HepG2 (cell line): ENCODE data around the gene ZNF248. TPM values are rescaled to one million over a fixed set of nuclear protein-coding genes. Genes with fewer than 3 reads are reported as not detected.
A peak's percentile ranks its signal among the peaks of the same experiment; 100 is the strongest.

Experiments used
- CENPT ChIP-seq: sonication (generic); formaldehyde crosslinking; IDR thresholded peaks from 2 replicates; pipeline ENCODE4 v1.8.0; 2022; ENCODE audit warnings: low read depth, mild to moderate bottlenecking, moderate library complexity, missing genetic modification reagents
- FOXJ3 ChIP-seq: sonication (generic); formaldehyde crosslinking; IDR thresholded peaks from 2 replicates; pipeline ENCODE4 v1.4.0; 2020; ENCODE audit warnings: missing genetic modification reagents, mild to moderate bottlenecking, borderline replicate concordance
- MED1 ChIP-seq: sonication (generic); formaldehyde crosslinking; IDR thresholded peaks from 2 replicates; pipeline ENCODE4 v1.4.0; 2020; ENCODE audit warnings: missing genetic modification reagents
- NFKBIZ ChIP-seq: IDR thresholded peaks from 2 replicates; pipeline ENCODE4 v1.6.1; 2018; ENCODE audit warnings: missing genetic modification reagents, missing compliant biosample characterization
- NONO ChIP-seq, 2 experiments: fragments of 450-650 bp in 1 of 2; sonication (generic) in 1 of 2; formaldehyde crosslinking in 1 of 2; IDR thresholded peaks in 1 of 2; conservative IDR thresholded peaks in 1 of 2; 2 replicates each; pipeline versions ENCODE4 v1.6.1 to v1.8.0; 2017 to 2022; ENCODE audit warnings: mild to moderate bottlenecking in 1 of 2, missing genetic modification reagents in 1 of 2, moderate library complexity in 1 of 2
- PRPF4 ChIP-seq: fragments of 200-400 bp; formaldehyde crosslinking; IDR thresholded peaks from 2 replicates; pipeline ENCODE4 v1.6.1; 2016; ENCODE audit warnings: low read length, low read depth; ENCODE audit not compliant: poor library complexity, severe bottlenecking
- SAFB2 ChIP-seq: sonication (generic); formaldehyde crosslinking; IDR thresholded peaks from 2 replicates; pipeline ENCODE4 v1.5.1; 2020; ENCODE audit warnings: missing genetic modification reagents, low read depth, mild to moderate bottlenecking, borderline replicate concordance
- SMARCC2 ChIP-seq: fragments of 450-650 bp; IDR thresholded peaks from 2 replicates; pipeline ENCODE4 v1.6.1; 2017; ENCODE audit warnings: antibody characterized with exemption, mild to moderate bottlenecking
- ZBTB7B ChIP-seq: sonication (generic); formaldehyde crosslinking; IDR thresholded peaks from 2 replicates; pipeline ENCODE4 v1.4.0; 2020; ENCODE audit warnings: missing genetic modification reagents
- ZFY ChIP-seq: sonication (generic); formaldehyde crosslinking; IDR thresholded peaks from 2 replicates; pipeline ENCODE4 v1.4.0; 2020; ENCODE audit warnings: missing genetic modification reagents
- ZMYM4 ChIP-seq: sonication (generic); formaldehyde crosslinking; IDR thresholded peaks from 2 replicates; pipeline ENCODE4 v1.8.1; 2023; ENCODE audit warnings: mild to moderate bottlenecking, missing genetic modification reagents
- ZNF207 ChIP-seq: fragments of 450-650 bp; IDR thresholded peaks from 2 replicates; pipeline ENCODE4 v1.6.1; 2016; ENCODE audit warnings: antibody characterized with exemption, borderline replicate concordance
- ZNF543 ChIP-seq: sonication (generic); formaldehyde crosslinking; IDR thresholded peaks from 2 replicates; pipeline ENCODE4 v1.4.0; 2020; ENCODE audit warnings: mild to moderate bottlenecking, missing genetic modification reagents
- ZNF557 ChIP-seq: sonication (generic); formaldehyde crosslinking; IDR thresholded peaks from 2 replicates; pipeline ENCODE4 v1.4.0; 2020; ENCODE audit warnings: missing genetic modification reagents
- ZNF572 ChIP-seq: sonication (generic); formaldehyde crosslinking; IDR thresholded peaks from 2 replicates; pipeline ENCODE4 v1.5.1; 2020; ENCODE audit warnings: mild to moderate bottlenecking, missing genetic modification reagents
- ZNF782 ChIP-seq: sonication (generic); formaldehyde crosslinking; IDR thresholded peaks from 2 replicates; pipeline ENCODE4 v1.4.0; 2020; ENCODE audit warnings: missing genetic modification reagents, mild to moderate bottlenecking, borderline replicate concordance
- polyA plus RNA-seq, 8 experiments: library from polyadenylated mRNA; depleted of rRNA in 3 of 8; stranded (reverse) in 7 of 8; unstranded in 1 of 8; fragments of >200 nt; fragmentation: Illumina TruSeq in 4 of 8; extraction: Trizol in 4 of 8; gene quantifications; 2 replicates each; pipeline versions ENCODE4 v1.2.1 to v1.2.3, GENCODE V29; 2011 to 2016; ENCODE audit warnings: low read depth in 4 of 8, missing spikeins in 1 of 8, mixed read lengths in 1 of 8; ENCODE audit not compliant: insufficient read depth in 1 of 8
- total RNA-seq, 5 experiments: library from RNA; depleted of rRNA; stranded (reverse); fragments of >200 nt; fragmentation: Illumina TruSeq; extraction: Trizol; gene quantifications; 2 replicates each; pipeline ENCODE4 v1.2.3, GENCODE V29; 2016; ENCODE audit warnings: low read depth in 1 of 5
- TF ChIP-seq, protein P1 (sequence below): sonication (generic); formaldehyde crosslinking; IDR thresholded peaks from 2 replicates; pipeline ENCODE4 v1.8.0; 2022; ENCODE audit warnings: mild to moderate bottlenecking, missing genetic modification reagents, moderate library complexity
- TF ChIP-seq, protein P2 (sequence below): sonication (generic); formaldehyde crosslinking; IDR thresholded peaks from 2 replicates; pipeline ENCODE4 v1.9.0; 2021; ENCODE audit warnings: missing genetic modification reagents, mild to moderate bottlenecking, borderline replicate concordance
- TF ChIP-seq, protein P3 (sequence below): sonication (generic); formaldehyde crosslinking; IDR thresholded peaks from 2 replicates; pipeline ENCODE4 v1.5.0; 2020; ENCODE audit warnings: mild to moderate bottlenecking, missing genetic modification reagents
- TF ChIP-seq, protein P4 (sequence below): IDR thresholded peaks from 2 replicates; pipeline ENCODE4 v1.6.1; 2016; ENCODE audit warnings: control low read depth

ZNF248 gene
- total and polyA plus RNA-seq, 2 of the 13 experiments (the other 11 are each of a cell fraction or from before 2014, with no cell fraction given) = 12.8 to 13.3 TPM

DNA sequence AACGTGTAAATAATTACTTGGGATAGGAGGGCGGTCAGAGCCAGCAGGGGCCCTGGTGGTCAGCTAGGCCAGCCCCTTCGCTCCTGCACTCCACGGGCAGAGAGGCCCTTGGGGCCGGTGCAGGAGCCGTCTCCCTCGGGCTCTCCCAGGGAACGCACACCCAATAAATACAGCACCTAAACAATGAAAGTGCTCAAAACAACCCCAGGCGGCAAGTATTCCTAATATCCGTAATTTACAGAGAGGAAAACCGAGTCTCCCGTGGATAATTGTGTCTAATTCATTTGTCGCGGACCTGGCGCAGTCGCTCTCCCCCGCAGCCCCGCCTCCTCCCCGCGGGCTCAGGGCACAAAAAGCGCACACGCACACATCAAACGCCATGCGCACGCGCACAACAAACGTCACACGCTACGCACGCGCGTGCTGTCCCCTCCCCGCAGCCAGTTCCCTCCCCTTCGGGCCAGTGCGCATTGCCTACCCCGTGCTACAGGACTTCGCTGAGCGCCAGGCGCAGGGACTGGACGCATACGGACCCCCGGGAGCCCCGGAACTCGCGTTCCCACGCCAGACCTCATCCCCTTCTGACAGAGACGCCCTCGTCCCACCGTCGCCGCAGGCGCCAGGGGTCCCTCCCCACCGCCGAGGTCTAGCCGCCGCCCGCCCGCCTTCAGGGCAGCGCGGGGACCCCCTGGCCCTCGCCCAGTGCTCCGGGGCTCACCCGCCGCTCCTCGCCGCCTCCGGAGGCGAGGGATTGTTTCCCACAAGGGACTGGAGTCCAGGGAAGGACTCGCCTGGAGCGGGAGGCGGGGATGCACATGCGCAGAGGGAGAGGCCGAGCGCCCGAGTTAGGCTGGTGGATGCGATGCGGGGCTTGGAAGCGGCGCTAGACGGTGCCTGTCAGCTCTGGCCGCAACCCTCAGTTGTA is at the start of gene ZNF248 (continued):
- TF ChIP-seq SAFB2 (CRISPR knock-in tag) (peak; percentile 81; the same call in 1 of the 2 replicates), NONO (IDR thresholded peaks at IDR 0.05) (no peak), NONO (CRISPR knock-in tag; conservative IDR thresholded peaks at IDR 0.05) (peak; percentile 98), ZNF543 (CRISPR knock-in tag) (peak; percentile 93), PRPF4 (no peak), ZBTB7B (CRISPR knock-in tag) (peak; percentile 94), CENPT (CRISPR knock-in tag) (no peak; the same call in 1 of the 2 replicates), FOXJ3 (CRISPR knock-in tag) (no peak; the same call in 1 of the 2 replicates), ZNF572 (no peak), ZNF557 (CRISPR knock-in tag) (no peak), ZNF782 (CRISPR knock-in tag) (peak; percentile 82; the same call in 1 of the 2 replicates), ZMYM4 (CRISPR knock-in tag) (peak; percentile 95), ZFY (peak; percentile 83), MED1 (CRISPR knock-in tag) (peak; percentile 81), ZNF207 (no peak), NFKBIZ (CRISPR knock-in tag) (peak; percentile 79; the same call in 1 of the 2 replicates), SMARCC2 (no peak)
- TF ChIP-seq, protein P1, sequence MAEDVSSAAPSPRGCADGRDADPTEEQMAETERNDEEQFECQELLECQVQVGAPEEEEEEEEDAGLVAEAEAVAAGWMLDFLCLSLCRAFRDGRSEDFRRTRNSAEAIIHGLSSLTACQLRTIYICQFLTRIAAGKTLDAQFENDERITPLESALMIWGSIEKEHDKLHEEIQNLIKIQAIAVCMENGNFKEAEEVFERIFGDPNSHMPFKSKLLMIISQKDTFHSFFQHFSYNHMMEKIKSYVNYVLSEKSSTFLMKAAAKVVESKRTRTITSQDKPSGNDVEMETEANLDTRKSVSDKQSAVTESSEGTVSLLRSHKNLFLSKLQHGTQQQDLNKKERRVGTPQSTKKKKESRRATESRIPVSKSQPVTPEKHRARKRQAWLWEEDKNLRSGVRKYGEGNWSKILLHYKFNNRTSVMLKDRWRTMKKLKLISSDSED (CRISPR knock-in tag) = no peak
- TF ChIP-seq, protein P2, sequence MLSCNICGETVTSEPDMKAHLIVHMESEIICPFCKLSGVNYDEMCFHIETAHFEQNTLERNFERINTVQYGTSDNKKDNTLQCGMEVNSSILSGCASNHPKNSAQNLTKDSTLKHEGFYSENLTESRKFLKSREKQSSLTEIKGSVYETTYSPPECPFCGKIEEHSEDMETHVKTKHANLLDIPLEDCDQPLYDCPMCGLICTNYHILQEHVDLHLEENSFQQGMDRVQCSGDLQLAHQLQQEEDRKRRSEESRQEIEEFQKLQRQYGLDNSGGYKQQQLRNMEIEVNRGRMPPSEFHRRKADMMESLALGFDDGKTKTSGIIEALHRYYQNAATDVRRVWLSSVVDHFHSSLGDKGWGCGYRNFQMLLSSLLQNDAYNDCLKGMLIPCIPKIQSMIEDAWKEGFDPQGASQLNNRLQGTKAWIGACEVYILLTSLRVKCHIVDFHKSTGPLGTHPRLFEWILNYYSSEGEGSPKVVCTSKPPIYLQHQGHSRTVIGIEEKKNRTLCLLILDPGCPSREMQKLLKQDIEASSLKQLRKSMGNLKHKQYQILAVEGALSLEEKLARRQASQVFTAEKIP (CRISPR knock-in tag) = no peak
- TF ChIP-seq, protein P3, sequence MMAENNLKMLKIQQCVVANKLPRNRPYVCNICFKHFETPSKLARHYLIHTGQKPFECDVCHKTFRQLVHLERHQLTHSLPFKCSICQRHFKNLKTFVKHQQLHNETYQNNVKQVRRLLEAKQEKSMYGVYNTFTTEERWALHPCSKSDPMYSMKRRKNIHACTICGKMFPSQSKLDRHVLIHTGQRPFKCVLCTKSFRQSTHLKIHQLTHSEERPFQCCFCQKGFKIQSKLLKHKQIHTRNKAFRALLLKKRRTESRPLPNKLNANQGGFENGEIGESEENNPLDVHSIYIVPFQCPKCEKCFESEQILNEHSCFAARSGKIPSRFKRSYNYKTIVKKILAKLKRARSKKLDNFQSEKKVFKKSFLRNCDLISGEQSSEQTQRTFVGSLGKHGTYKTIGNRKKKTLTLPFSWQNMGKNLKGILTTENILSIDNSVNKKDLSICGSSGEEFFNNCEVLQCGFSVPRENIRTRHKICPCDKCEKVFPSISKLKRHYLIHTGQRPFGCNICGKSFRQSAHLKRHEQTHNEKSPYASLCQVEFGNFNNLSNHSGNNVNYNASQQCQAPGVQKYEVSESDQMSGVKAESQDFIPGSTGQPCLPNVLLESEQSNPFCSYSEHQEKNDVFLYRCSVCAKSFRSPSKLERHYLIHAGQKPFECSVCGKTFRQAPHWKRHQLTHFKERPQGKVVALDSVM = no peak
- TF ChIP-seq, protein P4, sequence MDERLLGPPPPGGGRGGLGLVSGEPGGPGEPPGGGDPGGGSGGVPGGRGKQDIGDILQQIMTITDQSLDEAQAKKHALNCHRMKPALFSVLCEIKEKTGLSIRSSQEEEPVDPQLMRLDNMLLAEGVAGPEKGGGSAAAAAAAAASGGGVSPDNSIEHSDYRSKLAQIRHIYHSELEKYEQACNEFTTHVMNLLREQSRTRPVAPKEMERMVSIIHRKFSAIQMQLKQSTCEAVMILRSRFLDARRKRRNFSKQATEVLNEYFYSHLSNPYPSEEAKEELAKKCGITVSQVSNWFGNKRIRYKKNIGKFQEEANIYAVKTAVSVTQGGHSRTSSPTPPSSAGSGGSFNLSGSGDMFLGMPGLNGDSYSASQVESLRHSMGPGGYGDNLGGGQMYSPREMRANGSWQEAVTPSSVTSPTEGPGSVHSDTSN (CRISPR knock-in tag) = no peak
